Kidney tubule cell (primary cell): ENCODE measurements around the gene TMBIM1.

Experiments
- DNase-seq: peaks from one replicate; pipeline ENCODE4 v3.0.0-alpha.2; 2018; ENCODE audit warnings: low spot score

Gene TMBIM1

DNA sequence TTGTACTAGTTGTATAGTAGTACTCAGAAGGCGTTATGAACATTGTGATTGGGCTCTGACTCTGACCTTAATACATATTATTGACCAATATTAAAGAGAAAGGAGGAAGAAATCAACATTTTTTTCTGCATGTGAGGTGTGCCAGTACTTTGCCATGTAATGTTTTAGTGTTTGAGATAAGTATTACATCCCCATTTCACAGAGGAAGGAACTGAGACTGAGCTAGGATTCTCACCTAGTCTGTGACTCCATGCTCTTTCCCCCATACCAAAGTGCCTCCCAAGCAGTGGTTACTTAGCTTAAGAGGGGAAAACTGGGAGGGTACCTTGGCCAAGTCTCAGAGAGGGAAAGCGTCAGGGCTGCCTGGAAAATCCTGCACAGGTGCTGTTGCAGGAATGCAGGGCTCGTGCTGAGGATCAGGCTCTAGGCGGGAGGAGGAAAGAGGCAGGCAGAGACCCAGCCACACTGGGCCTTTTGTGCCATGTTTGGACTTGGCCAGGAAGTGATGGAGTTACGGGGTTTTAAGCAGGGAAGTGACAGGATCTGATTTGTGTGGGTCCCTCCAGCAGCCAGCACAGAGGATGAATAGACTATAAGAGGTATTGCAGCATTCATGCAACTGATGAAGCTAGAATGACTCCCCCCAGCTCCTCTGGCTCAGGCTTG, 20.3 kb downstream of the TMBIM1 start:
- no peak for DNase-seq

DNA sequence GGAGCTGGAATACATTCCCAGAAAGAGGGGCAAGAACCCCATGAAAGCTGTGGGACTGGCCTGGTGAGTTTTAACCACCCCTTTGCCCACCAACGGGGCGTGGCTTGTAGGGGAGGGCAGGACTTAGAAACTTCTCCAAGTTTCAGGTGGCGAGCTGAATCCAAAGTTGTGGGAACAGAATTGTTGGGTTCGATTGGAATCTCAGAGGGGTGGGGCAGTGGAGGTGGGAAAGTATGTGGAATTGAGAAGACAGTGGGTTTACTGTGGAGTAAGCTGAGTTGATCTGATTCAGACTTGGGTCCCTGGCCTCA, 20.9 kb downstream of the TMBIM1 start:
- peak; percentile 20 for DNase-seq

DNA sequence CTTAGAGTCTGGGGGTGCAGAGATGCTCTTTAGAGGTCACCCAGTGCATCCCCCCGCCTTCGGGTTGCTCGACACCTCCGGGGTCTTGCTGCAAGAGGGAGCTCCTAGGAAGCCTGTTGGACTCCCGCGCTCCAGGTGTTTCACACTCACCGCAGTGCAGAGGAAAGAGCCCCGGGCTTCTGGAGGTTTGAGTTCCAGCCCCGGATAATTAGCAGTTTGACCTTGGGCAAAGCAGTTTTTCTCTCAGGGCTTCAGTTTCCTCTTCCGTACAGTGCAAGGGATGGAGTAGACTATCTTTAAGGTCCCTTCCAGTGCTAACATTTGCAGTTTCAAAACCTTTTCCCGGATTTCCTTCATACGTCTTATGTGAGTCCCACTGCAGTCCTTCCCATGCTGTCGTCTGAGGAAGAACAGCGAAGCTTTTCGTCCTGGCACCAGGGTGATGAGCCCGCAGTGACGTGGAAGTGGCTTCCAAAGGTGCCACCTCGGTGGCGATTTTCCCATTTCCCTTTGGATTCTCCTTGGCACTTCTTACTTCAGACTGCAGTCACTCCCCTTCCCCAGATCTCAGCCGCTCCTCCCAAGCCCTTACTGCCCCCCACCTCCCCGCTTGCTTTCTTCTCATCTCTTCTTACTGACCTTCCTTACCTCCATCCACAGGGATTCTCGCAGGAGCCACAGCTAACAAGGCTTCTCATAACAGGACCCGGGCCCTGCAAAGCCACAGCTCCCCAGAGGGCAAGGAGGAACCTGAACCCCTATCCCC, 21.4 kb downstream of the TMBIM1 start:
- peak; percentile 54 for DNase-seq

DNA sequence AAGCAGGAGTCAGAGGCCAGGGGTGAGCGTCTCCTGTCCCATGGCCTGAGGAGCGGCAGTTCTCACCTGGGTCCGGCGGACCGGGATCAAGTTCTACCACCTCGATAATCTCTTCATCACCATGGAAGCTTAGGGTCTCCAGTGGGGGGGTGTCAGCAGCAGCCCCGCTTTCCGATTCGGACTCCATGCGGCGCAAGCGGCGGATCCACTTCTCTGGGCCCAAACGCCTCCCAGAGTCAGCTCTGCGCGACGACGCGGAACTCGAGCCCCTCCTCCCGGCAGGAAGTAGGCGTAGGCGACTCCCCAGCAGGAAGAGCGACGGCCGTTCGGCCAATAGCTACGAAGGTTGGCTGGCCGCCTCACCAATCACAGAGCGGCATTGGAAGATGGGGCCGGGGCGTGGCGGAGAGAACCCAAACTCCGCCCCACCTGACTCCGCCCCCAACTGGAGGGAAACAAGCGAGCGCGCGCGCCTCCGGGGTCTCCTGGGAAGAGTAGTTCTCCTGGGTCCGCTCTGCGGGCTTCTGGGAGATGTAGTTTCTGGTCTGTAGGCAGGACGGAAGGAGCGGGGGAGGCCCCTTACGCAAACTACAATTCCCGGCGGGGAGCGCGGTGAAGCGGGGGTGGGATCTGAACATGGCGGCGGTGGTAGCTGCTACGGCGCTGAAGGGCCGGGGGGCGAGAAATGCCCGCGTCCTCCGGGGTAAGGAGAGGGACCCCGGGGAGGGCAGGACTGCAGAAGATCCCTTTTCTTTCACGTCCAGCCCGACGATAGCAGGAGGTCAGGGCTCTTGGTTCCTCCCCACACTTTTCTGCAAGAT, 22.2 kb downstream of the TMBIM1 start, which contains the start of the genes AAMP and PNKD:
Gene AAMP (minus strand): TSS at position 238 of the 821 bp plus-strand sequence. CDS start 51 bp downstream, at position 187.
Gene PNKD (plus strand): TSS at position 620 of the 821 bp plus-strand sequence. CDS start 17 bp downstream, at position 637.
- peak; percentile 99 for DNase-seq

DNA sequence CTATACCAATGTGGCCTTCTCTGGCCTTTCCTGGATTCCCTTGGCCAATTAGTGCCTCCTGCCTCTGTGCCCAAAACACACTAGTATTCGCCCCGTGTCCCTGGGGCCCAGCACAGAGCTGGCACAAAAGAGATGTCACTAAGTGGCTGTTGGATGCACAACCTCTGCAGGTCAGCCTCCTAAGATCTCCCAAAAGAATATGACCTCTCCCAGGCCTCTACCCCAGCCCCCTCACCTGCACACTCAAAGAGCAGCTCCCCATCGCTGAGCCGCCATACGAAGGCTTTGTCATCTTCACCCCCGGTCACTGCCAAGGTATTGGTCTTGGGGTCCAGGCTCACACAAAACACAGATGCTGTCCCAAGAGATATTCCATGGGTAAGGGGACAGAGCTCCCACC, 25.0 kb downstream of the TMBIM1 start:
- DNase-seq = no peak

DNA sequence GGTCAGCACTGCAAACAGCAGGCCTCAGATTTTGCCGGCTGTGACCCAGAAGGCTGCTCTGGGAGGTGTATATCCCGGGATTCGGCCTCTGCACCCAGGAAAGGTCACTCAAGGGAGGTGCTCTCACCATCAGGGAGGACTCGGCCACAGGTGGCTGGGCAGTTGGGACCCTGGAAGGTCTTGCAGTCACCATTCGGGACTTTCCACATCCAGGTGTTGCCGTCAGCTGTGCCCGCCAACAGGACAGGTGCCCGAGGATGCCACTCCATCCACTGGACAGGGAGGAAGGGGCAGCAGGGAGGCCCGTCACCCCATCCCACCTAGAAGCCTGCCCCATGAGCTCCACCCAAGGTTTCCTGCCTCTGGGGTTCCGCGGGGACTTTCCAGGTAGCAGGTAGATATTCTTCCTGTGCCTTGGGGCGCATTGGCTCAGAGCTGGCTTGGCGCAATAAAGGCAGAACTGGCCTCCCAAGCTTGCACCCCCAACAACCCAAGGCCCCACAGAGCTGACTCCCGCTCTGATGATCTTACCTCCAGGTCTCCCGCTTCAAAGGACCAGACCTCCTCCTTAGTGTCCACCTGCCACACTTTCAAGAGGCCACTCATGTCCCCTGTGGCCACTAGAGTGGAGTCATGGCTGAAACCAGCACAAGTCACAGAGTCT, 25.9 kb downstream of the TMBIM1 start:
- no peak for DNase-seq

DNA sequence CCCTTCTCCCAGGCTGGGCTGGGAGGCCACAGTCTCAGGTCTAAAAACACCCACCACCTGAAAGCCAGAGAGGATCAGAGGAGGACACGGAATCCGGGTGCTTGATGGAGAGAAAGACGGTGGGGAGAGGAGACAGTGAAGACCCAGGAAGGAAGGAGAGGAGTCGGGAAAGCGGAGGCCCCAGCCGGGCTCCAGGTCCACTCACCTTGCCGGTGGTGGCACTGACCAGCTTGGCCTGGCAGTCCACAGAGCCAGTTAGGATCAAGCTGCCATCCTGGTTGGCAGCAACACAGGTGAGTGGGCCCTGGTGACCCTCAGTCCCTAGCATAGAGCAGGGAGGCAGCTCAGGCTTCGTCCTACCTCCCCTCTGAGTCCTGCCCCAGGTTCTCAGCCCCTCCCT, 26.7 kb downstream of the TMBIM1 start:
- no peak for DNase-seq

DNA sequence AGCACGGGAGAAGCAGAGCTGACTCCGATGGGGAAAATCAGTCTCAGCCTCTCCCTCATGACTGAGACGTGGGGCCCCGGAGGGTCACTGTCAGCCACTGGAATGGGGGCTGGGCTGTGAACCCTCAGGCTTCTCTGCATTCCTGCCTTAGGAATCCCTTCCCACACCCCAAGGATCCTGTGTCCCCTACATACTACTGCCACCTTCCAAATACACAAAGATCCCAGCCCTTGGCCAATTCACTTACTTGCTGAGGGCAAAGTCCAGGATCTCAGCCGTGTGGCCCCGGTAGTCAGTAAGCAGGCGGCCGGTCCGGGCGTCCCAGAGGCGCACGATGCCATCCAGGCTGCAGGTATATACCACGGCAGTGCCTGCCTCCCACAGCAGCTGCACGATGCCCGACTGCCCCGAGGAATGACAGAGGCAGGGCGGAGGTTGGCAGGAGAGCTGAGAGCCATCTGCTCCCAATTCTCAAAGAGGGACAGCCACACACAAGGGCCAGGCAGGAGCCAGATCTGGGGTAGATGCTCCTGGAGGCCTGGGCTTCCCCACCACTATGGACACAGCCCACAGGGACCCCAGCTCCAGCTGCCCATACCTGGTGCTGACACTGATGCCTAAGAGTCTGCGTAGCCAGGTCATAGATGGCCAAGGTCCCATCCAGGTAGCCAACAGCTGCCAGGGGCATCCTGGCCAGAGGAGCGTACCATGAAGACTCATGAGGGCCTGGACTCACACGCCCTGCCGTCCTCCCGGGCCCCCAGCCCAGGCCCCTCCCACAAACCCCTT, 27.3 kb downstream of the TMBIM1 start:
- DNase-seq = no peak

DNA sequence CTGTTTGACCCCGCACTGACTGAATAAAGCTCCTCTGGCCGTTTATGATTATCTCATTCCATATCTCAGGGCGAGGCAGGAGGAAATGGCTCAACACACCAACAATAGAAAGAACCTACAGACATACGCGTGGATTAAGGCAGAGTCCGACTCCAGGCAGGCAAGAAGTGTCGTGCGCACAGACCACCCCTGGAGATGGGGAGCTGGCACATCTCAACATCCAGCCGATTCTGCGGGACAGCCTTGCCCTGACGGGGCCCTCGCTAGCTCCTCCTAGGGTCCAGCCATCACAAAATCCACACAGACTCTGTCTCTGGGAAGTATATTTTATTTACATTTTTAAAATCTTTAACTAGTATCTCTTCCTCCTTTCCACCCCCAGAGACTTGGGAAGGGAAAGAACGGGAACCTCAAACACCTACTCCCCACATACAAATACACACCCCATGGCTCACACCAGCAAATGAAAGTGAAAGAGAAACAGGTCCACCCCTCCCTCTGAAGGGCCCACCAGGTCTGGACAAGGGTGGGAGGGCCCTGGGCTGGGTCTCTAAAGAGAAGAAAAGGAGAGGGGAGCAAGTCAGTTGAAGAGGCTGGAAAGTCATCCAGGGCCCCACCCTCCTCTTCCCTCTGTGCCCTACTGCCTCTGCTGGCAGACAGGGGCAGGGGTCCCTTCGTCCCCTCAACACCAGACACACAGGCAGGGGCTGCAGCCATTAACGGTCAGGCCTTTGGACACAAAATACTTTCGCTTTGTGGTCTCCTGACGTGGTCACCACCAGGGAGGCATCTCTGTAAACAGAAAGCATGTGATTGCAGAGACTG, 28.3 kb downstream of the TMBIM1 start:
- no peak for DNase-seq

DNA sequence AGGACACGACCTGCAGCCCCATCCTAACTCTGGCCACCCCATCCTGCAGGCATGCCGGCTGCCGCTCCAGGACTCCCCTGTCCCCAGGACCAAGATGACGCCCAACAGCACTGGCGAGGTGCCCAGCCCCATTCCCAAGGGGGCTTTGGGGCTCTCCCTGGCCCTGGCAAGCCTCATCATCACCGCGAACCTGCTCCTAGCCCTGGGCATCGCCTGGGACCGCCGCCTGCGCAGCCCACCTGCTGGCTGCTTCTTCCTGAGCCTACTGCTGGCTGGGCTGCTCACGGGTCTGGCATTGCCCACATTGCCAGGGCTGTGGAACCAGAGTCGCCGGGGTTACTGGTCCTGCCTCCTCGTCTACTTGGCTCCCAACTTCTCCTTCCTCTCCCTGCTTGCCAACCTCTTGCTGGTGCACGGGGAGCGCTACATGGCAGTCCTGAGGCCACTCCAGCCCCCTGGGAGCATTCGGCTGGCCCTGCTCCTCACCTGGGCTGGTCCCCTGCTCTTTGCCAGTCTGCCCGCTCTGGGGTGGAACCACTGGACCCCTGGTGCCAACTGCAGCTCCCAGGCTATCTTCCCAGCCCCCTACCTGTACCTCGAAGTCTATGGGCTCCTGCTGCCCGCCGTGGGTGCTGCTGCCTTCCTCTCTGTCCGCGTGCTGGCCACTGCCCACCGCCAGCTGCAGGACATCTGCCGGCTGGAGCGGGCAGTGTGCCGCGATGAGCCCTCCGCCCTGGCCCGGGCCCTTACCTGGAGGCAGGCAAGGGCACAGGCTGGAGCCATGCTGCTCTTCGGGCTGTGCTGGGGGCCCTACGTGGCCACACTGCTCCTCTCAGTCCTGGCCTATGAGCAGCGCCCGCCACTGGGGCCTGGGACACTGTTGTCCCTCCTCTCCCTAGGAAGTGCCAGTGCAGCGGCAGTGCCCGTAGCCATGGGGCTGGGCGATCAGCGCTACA, 29.4 kb downstream of the TMBIM1 start:
- no peak for DNase-seq

DNA sequence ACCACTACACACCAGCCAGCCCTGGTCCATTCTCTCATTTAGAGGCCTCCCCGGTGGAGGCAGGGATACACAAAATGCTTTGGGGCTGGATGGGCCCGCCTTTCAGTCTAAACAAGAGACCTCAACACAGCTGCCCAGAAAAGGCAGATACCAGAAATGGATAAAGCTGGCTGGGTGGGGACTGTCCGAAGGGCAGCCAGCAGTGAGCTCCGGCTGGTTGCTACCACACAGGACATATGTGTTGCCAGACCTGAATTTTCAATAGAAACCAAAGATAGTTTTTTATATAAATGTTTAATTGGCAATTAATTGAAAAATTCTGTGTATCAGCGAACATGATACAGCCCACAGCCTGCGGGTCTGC, 30.1 kb downstream of the TMBIM1 start:
- no peak for DNase-seq

DNA sequence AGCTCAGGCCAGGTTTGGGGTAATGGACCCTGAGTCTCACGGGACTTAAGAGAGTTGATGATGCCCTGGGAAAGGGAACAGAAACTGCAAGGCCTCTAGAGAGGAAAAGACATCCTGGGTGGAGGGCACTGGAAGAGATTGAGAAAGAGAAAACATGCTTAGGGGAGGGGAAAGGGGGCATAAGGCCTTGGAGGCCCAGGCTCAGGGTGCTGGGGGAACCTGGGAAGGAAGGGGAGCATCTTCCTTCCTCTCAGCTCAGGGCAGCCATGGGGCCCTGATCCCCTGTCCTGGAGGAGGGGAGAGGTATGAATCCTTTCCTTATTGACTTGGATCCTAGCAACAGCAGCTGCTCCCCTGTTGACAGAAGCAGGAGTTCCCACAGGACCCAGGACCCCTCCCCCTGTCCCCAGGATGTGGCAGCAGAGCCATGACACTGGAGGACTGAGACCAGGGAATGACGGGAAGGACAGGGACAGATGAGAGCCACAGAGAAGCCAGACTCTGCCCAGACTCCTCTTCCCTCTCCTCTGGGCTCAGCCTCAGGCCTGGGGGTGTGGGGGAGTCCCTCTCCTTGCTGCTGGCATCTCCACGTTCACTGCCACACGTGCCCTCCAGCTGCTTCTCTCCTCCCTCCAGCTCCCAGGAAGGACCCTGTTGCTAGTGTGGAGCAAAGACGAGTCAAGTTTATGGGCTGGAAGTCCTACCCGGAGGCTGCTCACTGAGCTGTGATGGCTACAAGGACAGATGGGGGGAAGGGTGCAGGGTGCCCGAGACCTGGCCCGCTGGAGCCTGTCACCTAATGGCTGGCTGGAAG, 30.7 kb downstream of the TMBIM1 start:
- peak; percentile 33 for DNase-seq

DNA sequence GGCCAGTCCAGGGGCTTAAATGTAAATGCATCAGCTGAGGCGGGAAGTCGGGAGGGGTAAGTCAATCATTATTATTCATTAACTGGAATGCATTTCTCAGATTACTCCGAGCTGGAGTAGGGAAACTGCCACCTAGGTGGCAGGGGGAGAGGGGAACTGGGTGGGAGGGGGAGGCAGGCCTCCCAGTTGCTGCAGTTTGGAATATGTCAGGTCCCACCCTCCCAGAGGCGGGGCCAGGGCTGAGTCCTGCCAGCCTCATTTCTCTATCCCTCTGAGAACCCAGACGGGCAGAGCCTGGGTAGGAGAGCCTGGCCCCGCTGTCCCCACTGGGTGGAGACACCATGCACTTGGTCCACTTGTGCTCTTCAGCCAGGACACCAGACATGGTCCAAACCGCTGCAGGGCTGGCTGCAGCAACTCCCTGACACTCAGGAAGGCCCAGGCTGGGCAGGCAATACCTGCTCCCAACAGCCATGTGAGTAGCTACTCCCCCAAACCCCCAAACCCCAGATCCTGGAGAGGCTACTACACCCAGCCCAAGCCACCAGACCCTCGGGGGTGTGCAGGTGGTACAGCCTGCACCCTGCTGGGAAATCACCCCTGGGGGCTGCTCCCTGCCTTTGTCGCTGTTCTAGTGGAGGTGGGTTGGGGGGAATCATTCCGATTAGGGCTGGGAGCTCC, 31.4 kb downstream of the TMBIM1 start, which contains the start of gene GPBAR1:
Gene GPBAR1 (plus strand): TSS at position 274 of the 681 bp plus-strand sequence. CDS start 1,710 bp downstream, outside the sequence.
- peak; percentile 69 for DNase-seq

DNA sequence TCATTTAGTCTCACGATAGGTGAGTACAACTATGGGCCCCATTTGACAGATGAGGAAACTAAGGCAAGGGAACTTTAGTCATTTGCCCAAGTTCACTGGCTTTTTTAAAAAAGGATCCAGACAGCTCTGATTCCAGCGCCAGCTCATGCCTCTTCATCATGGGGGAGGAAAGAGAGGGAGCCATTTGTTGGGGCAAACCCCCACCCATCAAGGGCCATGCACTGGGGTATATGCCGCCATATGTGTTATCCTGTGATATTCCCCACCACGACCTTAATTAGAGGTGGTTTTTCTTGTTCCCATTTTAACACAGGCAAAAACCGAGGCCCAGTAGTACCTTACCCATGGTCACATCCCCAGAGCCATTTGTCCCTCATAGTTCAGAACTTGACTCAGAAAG, 32.1 kb downstream of the TMBIM1 start:
- no peak for DNase-seq

DNA sequence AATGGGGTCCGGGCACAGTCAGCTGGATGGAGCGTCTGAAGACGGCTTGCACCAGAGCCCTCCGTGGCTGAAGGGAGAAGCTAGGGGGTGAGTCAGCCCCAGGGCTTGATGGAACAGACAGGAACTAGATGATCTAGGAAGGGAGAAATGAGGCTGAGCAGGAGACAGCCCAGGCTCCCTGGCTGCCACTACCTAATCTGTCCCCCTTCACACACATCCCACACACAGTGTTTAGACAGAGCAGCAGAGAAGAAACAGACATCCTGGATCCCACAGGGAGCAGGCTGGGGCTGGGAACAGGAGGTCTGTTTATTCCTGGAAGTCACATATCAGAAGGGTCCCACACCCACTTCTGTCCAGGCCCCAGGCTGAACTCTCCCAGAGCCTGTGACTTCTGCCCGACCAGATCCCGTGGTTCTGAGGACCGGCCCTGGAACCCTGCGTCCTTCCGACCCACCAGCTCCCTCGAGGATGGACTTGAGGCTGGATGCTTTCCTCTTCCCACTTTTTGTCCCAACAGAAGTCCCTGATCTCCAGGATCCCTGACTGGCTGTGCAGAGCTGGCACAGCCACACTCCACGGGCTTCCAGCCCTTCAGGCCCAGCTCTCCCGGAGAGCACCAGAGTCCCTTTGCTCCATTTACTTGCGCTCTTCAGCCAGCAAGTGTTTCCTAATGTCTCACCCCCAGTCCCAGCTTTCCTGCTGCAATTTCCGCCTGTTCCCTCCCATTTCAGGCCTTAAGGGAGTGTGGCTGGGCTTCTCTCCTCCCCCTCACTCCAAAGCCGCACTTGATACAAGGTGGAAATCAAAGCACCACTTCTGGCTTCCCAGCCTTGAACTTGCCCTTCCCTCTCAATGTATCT, 33.0 kb downstream of the TMBIM1 start:
- DNase-seq = peak; percentile 56

DNA sequence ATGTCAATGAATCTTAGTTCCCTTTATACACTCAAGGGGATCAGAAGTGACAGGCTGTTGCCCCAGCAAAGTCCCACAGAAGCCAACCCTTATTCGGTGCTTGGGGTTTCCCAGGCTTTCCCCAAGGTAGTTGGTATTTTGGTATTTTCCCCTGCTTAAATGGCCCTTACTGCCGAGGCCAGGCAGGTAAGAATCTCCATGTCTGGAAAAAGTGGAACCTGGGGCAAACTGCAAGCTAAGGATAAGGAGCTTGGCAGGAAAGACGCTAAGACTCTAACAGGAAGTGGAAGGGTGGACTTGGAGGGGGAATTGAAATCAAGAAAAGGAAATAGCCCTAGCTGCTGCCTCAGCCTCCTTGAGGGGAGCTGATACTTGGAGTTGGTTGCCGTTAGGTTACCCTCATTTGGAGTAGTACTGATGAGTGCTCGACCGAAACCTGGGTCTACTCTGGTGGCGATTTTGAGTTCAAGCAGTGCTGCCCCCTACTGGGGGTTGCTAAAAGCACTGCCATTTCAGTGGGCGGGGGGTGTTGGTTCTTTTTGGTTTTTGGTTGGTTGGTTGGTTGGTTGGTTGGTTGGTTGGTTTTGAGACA, 34.8 kb downstream of the TMBIM1 start:
- peak; percentile 45 for DNase-seq
